Measurements from ENCODE around the gene SPRR3.

GRCh38 chr1:152996633-152997400, 4.7 kb upstream of the SPRR3 start:
- TF ChIP-seq, protein P1, sequence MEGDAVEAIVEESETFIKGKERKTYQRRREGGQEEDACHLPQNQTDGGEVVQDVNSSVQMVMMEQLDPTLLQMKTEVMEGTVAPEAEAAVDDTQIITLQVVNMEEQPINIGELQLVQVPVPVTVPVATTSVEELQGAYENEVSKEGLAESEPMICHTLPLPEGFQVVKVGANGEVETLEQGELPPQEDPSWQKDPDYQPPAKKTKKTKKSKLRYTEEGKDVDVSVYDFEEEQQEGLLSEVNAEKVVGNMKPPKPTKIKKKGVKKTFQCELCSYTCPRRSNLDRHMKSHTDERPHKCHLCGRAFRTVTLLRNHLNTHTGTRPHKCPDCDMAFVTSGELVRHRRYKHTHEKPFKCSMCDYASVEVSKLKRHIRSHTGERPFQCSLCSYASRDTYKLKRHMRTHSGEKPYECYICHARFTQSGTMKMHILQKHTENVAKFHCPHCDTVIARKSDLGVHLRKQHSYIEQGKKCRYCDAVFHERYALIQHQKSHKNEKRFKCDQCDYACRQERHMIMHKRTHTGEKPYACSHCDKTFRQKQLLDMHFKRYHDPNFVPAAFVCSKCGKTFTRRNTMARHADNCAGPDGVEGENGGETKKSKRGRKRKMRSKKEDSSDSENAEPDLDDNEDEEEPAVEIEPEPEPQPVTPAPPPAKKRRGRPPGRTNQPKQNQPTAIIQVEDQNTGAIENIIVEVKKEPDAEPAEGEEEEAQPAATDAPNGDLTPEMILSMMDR (IDR thresholded peaks at IDR 0.05) = no peak
- TF ChIP-seq POLR2A (IDR thresholded peaks at IDR 0.05) = no peak

All from sigmoid colon (tissue), 3 donors.